Suprapubic skin (tissue), 4 donors: ENCODE results near the gene ERCC6.

Source experiments
- CTCF ChIP-seq, 2 donors: fragments of 200-600 bp in 1 of 2; fragments of 450-650 bp in 1 of 2; sonication (generic) in 1 of 2; IDR thresholded peaks; one replicate each; pipeline ENCODE4 v1.5.1; 2016 to 2019; ENCODE audit warnings: antibody characterized with exemption in 2 of 2, mild to moderate bottlenecking in 1 of 2, moderate library complexity in 1 of 2
- POLR2A ChIP-seq, 2 donors: fragments of 450-650 bp; IDR thresholded peaks; one replicate each; pipeline ENCODE4 v1.6.1; 2017; ENCODE audit warnings: antibody characterized with exemption in 2 of 2, mild to moderate bottlenecking in 2 of 2, moderate library complexity in 2 of 2
- POLR2AphosphoS5 ChIP-seq, 3 donors: sonication (generic); formaldehyde crosslinking; IDR thresholded peaks; one replicate each; pipeline ENCODE4 v1.6.1; 2017; ENCODE audit warnings: antibody characterized with exemption in 3 of 3

DNA sequence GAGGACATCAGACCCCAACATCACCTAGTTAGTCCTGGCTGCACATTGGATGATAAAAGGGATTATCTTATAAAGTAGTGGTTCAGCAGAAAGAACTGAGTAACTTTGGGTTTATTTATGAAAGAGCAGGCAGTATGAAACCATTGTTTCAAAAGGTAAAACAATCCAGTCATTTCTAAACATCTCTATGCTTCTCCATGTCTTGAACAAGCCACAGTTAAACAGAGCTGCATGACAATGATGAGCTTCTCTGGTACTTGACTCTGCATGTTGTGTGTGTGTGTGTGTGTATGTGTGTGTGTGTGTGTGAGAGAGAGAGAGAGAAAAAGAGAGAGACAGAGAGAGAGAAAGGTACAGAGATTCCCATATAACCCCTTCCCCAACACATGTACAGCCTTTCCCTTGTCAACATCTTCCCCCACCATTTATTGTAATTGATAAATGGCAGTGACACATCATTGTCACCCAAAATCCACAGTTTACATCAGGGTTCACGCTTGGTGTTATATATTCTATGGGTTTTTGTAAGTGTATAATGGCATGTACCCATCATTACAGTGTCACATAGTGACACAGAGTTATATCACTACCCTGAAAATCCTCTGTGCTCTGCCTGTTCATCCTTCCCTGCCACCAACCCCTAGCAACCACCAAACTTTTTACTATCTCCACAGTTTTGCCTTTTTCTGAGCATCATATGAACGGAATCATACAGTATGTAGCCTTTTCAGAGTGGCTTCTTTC, 38.4 kb upstream of the ERCC6 start:
- TF ChIP-seq CTCF (IDR thresholded peaks at IDR 0.05), result no peak
- TF ChIP-seq POLR2AphosphoS5 (IDR thresholded peaks at IDR 0.05), result no peak
- no peak for TF ChIP-seq POLR2A (IDR thresholded peaks at IDR 0.05)
